Muscle layer of duodenum (tissue), 2 donors: ENCODE measurements around the gene STAU1.

Source experiments
- H3K27ac ChIP-seq: one replicate; pipeline ENCODE4 v1.7.0; 2013; ENCODE audit warnings: mild to moderate bottlenecking, low read length
- H3K27me3 ChIP-seq: one replicate; pipeline ENCODE4 v1.7.0; 2013; ENCODE audit warnings: low read depth, mild to moderate bottlenecking, control low read depth, low read length
- H3K36me3 ChIP-seq, 2 donors: one replicate each; pipeline ENCODE4 v1.7.0; 2013; ENCODE audit warnings: low read length in 2 of 2, control low read depth in 1 of 2, mild to moderate bottlenecking in 1 of 2; ENCODE audit not compliant: insufficient read depth in 2 of 2, control insufficient read depth in 1 of 2
- H3K4me1 ChIP-seq, 2 donors: one replicate each; pipeline ENCODE4 v1.7.0; 2013; ENCODE audit warnings: low read length in 2 of 2, mild to moderate bottlenecking in 2 of 2, control low read depth in 1 of 2, moderate library complexity in 1 of 2; ENCODE audit not compliant: insufficient read depth in 2 of 2, control insufficient read depth in 1 of 2
- H3K4me3 ChIP-seq, 2 donors: one replicate each; pipeline ENCODE4 v1.7.0; 2013; ENCODE audit warnings: low read length in 2 of 2, low read depth in 1 of 2, mild to moderate bottlenecking in 1 of 2
- H3K9me3 ChIP-seq, 2 donors: one replicate each; pipeline ENCODE4 v1.7.0; 2013; ENCODE audit warnings: low read length in 2 of 2, control low read depth in 1 of 2, mild to moderate bottlenecking in 1 of 2; ENCODE audit not compliant: control insufficient read depth in 1 of 2
- donor health status: healthy.

Gene STAU1, protein sequence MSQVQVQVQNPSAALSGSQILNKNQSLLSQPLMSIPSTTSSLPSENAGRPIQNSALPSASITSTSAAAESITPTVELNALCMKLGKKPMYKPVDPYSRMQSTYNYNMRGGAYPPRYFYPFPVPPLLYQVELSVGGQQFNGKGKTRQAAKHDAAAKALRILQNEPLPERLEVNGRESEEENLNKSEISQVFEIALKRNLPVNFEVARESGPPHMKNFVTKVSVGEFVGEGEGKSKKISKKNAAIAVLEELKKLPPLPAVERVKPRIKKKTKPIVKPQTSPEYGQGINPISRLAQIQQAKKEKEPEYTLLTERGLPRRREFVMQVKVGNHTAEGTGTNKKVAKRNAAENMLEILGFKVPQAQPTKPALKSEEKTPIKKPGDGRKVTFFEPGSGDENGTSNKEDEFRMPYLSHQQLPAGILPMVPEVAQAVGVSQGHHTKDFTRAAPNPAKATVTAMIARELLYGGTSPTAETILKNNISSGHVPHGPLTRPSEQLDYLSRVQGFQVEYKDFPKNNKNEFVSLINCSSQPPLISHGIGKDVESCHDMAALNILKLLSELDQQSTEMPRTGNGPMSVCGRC

DNA sequence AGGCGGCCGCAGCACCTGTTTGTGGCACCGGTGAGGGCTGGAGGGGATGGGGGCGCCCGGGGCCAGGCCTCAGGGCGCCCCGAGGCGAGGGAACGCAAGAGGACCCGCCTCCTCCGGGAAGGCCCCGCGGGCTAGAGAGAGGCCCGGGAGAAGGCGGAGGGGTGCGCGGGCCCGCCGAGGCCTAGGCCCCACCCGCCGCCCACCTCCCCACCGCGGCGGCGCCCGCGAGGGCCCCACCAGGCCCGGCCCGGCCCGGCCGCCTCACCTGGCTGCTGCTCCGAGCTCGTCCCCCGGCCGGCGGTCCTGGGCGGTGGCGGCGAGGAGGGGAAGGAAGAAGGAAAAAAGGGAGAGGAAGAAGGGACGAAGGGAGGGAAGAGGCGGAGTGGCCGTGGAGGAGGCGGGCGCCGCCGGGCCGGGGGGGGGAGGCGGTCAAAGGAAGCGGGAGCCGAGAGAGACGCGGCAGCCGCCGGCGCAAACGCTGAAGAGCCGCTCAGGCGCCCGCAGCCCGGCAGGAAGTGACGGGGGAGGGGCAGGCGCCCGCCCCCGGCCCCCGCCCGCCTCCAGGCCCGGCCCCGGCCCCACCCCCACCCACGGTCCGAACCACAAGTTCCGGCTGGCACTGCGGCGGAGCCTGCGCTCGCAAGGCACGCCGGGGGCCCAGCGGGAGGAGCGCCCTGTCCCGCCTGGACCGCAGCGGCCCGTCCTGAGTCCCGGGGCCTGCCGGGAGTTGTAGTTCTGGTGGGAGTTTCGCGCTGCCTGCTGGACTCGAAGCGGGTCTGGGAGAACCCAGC lies at the start of gene STAU1:
Gene STAU1 (minus strand): TSS at position 484 of the 791 bp plus-strand sequence. CDS start 22,133 bp downstream, outside the sequence.
- Histone ChIP-seq H3K4me1 (peaks cover 4 to 17% of the 10 kb centered on the region in 2 donors), H3K27ac (peak within 1 kb of the TSS; percentile 68), H3K4me3 (peak within 1 kb of the TSS; percentile 70 to 97), H3K36me3 (no peaks in the 10 kb centered on the region), H3K27me3 (no peaks in the 10 kb centered on the region), H3K9me3 (no peaks in the 10 kb centered on the region)

DNA sequence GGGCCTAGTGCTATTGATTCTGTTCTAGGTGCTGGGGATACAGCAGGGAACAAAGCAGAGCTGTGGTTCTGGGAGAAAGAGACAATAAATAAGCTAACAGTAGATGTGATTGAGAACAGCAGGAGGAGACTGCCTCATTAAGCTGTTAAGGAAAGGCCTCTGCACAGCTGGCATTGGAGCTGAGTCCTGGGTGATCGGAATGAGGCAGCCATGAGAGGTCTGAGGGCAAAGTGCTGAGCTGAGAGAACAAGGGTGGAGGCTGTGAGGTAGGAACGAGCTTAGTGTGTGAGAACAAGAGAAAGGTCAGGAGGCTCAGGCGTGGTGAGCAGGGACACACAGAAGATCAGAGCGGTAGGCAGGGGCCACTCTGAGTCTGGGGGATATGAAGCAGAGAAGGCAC lies 49.4 kb upstream of the STAU1 start:
- H3K4me3 ChIP-seq: no peak overlapping the region
- no peaks in the 10 kb centered on the region for H3K4me1 ChIP-seq
- peaks cover 70 to 83% of the 10 kb centered on the region in 2 donors for H3K36me3 ChIP-seq
- no peaks in the 10 kb centered on the region for H3K9me3 ChIP-seq
- no peaks in the 10 kb centered on the region for H3K27me3 ChIP-seq
- no peak overlapping the region for H3K27ac ChIP-seq

DNA sequence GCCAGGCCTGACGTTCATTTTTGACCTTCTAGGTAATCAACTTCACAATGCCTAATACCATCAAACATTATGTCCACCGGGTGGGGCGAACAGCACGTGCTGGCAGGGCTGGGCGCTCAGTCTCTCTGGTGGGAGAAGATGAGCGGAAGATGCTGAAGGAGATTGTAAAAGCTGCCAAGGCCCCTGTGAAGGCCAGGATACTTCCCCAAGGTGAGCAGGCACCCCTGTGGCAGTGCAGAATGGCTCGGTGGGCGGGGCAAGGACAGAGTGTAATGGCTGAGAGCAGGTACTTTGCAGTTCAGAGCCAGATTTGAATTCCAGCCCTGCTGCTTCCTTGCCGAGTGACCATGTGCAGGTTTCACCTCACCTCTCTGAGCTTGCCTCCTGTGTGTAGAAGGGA lies 48.2 kb upstream of the STAU1 start:
- no peaks in the 10 kb centered on the region for H3K4me1 ChIP-seq
- H3K9me3 ChIP-seq: no peaks in the 10 kb centered on the region
- no peak overlapping the region for H3K27ac ChIP-seq
- no peaks in the 10 kb centered on the region for H3K27me3 ChIP-seq
- H3K36me3 ChIP-seq: peaks cover 63 to 78% of the 10 kb centered on the region in 2 donors
- no peak overlapping the region for H3K4me3 ChIP-seq

DNA sequence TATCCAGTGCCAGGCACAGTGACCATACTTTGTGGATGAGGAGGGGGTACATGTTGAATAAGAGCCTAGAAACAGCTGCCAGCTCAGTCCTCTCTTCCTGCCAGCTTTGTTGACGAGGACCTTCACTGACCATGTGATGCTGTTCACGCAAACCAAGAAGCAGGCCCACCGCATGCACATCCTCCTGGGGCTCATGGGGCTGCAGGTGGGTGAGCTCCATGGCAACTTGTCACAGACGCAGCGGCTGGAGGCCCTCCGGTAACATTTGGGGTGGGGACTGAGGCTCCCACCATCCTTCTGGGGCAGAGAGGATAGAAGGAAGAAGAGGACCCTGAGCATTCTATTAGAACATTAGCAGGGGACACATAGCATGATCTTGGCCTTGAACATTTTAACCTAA lies 46.7 kb upstream of the STAU1 start:
- Histone ChIP-seq H3K36me3 (peaks cover 72 to 86% of the 10 kb centered on the region in 2 donors), H3K27ac (no peak overlapping the region), H3K4me3 (no peak overlapping the region), H3K9me3 (no peaks in the 10 kb centered on the region), H3K27me3 (no peaks in the 10 kb centered on the region), H3K4me1 (no peaks in the 10 kb centered on the region)

DNA sequence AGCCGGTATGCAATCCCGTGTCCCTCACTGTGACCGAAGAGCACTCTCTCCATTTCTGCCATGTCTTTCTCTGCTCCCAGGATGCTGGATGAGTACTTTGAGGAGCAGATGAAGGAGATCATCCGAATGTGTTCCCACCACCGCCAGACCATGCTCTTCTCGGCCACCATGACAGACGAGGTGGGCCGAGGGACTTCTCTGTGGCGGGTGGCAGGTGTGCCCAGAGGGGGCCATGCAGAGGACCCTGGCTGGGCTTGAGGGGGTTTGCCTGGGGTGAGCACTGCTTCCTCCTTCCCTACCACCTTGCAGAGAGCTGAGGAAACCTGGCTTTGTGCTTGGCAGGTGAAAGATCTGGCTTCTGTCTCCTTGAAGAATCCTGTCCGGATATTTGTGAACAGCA lies 45.1 kb upstream of the STAU1 start:
- Histone ChIP-seq H3K27ac (no peak overlapping the region), H3K36me3 (peaks cover 64 to 81% of the 10 kb centered on the region in 2 donors), H3K9me3 (no peaks in the 10 kb centered on the region), H3K27me3 (no peaks in the 10 kb centered on the region), H3K4me3 (no peak overlapping the region), H3K4me1 (no peaks in the 10 kb centered on the region)

DNA sequence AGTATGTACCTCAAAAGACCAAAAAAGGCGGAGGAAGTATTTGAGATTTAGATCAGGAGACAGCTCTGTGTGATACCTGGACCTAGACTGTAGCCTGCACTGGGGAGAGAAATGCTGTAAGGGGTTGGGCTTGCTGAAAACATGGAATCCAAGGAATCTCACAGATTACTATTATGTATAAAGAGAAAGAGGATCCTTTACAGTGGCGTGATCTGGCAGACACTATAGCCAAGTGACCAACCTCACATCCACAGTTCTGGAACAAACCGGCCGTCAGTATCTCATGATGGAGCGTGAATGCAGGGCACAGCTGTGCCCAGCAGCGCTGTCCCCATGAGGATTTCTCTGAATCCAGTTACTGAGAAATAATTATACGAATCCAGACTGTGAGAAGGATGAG lies 43.3 kb upstream of the STAU1 start:
- no peak overlapping the region for H3K27ac ChIP-seq
- H3K4me3 ChIP-seq: no peak overlapping the region
- H3K9me3 ChIP-seq: no peaks in the 10 kb centered on the region
- H3K36me3 ChIP-seq: peaks cover 54 to 82% of the 10 kb centered on the region in 2 donors
- no peaks in the 10 kb centered on the region for H3K27me3 ChIP-seq
- H3K4me1 ChIP-seq: no peaks in the 10 kb centered on the region

DNA sequence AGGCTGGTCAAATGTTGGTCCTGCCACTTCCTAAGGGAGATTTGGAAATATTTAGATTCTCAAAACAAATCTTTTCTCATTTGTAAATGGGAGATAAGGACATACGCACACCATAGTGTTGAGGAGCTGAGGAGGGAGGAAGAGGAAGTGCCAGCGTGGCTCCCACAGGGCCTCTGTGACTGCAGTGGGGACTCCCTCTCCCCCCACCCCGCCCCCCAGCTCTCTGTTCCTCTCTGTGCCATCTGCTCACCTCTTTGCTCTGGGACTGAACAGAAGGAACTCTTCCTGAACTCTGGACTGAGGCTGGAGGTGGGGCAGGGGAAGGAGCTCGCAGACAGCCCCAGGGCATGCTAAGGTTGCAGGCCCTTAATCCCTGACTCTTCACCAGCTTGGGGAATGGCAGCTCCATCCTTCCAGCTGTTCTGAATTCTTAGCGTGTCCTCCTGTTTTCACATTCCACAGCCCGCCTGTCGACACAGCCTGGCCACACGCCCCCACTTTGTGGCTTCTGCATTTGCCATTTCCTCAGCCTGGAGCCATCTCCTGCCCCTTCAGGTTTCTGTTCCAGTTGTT lies 42.5 kb upstream of the STAU1 start:
- no peaks in the 10 kb centered on the region for H3K4me1 ChIP-seq
- H3K4me3 ChIP-seq: no peak overlapping the region
- no peaks in the 10 kb centered on the region for H3K27me3 ChIP-seq
- H3K36me3 ChIP-seq: peaks cover 56 to 82% of the 10 kb centered on the region in 2 donors
- no peaks in the 10 kb centered on the region for H3K9me3 ChIP-seq
- peak overlapping the region; percentile 31 for H3K27ac ChIP-seq

DNA sequence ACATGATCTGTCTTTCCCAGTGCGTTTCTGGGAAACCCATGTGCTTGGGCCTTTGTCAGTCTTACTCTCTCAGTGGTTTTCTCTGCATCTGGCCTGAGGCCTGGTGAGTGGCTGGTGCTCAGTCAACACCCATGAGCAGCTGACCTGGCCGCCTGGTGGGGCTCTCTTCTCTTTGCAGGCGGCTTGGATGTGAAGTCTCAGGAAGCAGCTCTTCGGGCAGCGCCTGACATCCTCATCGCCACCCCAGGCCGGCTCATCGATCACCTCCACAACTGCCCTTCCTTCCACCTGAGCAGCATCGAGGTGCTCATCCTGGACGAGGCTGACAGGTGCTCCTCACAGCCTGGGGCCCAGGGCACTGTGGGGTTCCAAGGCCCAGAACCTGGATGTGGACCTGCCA lies 41.9 kb upstream of the STAU1 start:
- no peaks in the 10 kb centered on the region for H3K27me3 ChIP-seq
- H3K27ac ChIP-seq: peak overlapping the region; percentile 31
- H3K9me3 ChIP-seq: no peaks in the 10 kb centered on the region
- no peaks in the 10 kb centered on the region for H3K4me1 ChIP-seq
- no peak overlapping the region for H3K4me3 ChIP-seq
- peaks cover 55 to 82% of the 10 kb centered on the region in 2 donors for H3K36me3 ChIP-seq

DNA sequence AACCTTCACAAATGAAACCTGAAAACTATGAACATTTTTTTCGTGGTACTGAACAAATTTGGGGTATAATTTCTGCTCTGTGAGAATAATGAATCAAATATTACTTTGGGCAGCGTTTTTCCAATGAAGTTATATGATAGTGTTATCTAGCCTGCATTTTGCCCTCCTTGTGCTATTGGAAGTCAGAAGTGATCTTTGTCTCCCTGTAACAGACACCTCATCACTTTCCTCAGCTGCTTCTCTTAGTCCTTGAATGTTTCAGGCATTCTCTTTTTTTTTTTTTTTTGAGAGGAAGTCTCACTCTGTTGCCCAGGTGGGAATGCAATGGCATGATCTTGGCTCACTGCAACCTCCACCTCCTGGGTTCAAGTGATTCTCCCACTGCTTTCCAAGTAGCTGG lies 41.2 kb upstream of the STAU1 start:
- no peaks in the 10 kb centered on the region for H3K27me3 ChIP-seq
- peaks cover 54 to 82% of the 10 kb centered on the region in 2 donors for H3K36me3 ChIP-seq
- no peak overlapping the region for H3K4me3 ChIP-seq
- no peaks in the 10 kb centered on the region for H3K4me1 ChIP-seq
- no peak overlapping the region for H3K27ac ChIP-seq
- no peaks in the 10 kb centered on the region for H3K9me3 ChIP-seq

DNA sequence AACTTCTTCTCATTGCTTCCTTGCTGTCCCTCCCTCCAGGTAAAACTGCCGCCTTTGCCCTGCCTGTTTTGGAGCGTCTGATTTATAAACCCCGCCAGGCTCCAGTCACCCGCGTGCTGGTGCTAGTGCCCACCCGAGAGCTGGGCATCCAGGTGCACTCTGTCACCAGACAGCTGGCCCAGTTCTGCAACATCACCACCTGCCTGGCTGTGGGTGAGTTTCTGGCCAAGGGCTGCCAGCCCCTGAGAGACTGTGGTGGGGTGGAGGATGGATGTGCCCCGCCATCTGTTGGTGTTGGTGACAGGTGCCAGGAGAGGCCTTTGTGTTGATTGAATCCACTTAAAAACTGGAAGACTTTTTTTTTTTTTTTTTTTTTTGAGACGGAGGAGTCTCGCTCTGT lies 40.5 kb upstream of the STAU1 start:
- Histone ChIP-seq H3K27ac (no peak overlapping the region), H3K27me3 (no peaks in the 10 kb centered on the region), H3K36me3 (peaks cover 49 to 82% of the 10 kb centered on the region in 2 donors), H3K4me3 (no peak overlapping the region), H3K4me1 (no peaks in the 10 kb centered on the region), H3K9me3 (no peaks in the 10 kb centered on the region)

DNA sequence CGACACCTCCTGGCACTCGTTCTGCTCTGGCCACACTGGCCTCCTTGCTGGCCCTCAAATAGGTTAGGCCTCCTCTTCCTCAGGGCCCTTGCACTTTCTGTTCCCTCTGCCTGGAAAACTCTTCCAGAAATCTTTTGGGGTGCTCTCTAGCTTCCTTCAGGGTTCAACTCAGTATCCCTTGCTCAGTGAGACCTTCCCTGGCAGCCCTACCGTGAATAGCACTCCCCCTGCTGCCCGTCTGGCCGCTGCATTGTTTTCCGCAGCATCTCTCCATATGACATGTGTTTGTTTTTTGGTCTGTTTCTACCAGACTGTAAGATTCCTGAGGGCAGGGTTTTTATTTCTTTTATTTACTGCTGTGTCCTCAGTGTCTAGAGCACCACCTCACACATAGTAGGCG lies 37.8 kb upstream of the STAU1 start:
- Histone ChIP-seq H3K4me1 (no peaks in the 10 kb centered on the region), H3K9me3 (no peaks in the 10 kb centered on the region), H3K27me3 (no peaks in the 10 kb centered on the region), H3K27ac (no peak overlapping the region), H3K36me3 (peaks cover 41 to 83% of the 10 kb centered on the region in 2 donors), H3K4me3 (no peak overlapping the region)
